Thoracic aorta (tissue), 2 donors: Measurements from ENCODE around the gene MALRD1. TPM values are rescaled to one million over a fixed set of nuclear protein-coding genes. Genes with fewer than 3 reads are reported as not detected.

Experiments
- ATAC-seq: fragments of 150-250 bp; one replicate; pipeline ENCODE4 v1.8.0; 2017; ENCODE audit warnings: low read depth; ENCODE audit not compliant: insufficient number of reproducible peaks, low FRiP score
- DNase-seq: peaks from one replicate; pipeline ENCODE4 v3.0.0-alpha.2; 2020; ENCODE audit warnings: low spot score
- H3K27ac ChIP-seq, 2 donors: fragments of 200-600 bp; sonication (generic); 1 replicate in 1 of 2; 2 replicates in 1 of 2; pipeline ENCODE4 v1.5.1; 2016; ENCODE audit warnings: mild to moderate bottlenecking in 2 of 2, moderate library complexity in 2 of 2
- H3K27me3 ChIP-seq: fragments of 200-600 bp; sonication (generic); replicated peaks from 2 replicates; pipeline ENCODE4 v1.6.0; 2016; ENCODE audit warnings: mild to moderate bottlenecking; ENCODE audit not compliant: insufficient read depth
- H3K36me3 ChIP-seq: fragments of 200-600 bp; sonication (generic); one replicate; pipeline ENCODE4 v1.5.1; 2016
- H3K4me1 ChIP-seq, 2 donors: fragments of 200-600 bp; sonication (generic); 1 replicate in 1 of 2; 2 replicates in 1 of 2; pipeline versions ENCODE4 v1.5.1 to v1.6.0; 2016; ENCODE audit warnings: low read depth in 2 of 2, mild to moderate bottlenecking in 1 of 2; ENCODE audit not compliant: control insufficient read depth in 1 of 2
- H3K4me3 ChIP-seq: fragments of 200-600 bp; sonication (generic); 2 replicates; pipeline ENCODE4 v1.5.1; 2016; ENCODE audit warnings: mild to moderate bottlenecking
- H3K9me3 ChIP-seq: fragments of 200-600 bp; sonication (generic); 2 replicates; pipeline ENCODE4 v1.5.1; 2016
- CTCF ChIP-seq: fragments of 200-600 bp; sonication (generic); IDR thresholded peaks from one replicate; pipeline ENCODE4 v1.5.1; 2019; ENCODE audit warnings: antibody characterized with exemption
- total RNA-seq, 2 donors: library from RNA; depleted of rRNA; stranded (reverse); fragments of >200 nt; gene quantifications; one replicate each; pipeline versions ENCODE4 v1.1.0 to v1.2.3, GENCODE V29; 2016

The MALRD1 gene
- total RNA-seq, 2 donors from 2014 or later = 0.92 to 5.3 TPM

DNA sequence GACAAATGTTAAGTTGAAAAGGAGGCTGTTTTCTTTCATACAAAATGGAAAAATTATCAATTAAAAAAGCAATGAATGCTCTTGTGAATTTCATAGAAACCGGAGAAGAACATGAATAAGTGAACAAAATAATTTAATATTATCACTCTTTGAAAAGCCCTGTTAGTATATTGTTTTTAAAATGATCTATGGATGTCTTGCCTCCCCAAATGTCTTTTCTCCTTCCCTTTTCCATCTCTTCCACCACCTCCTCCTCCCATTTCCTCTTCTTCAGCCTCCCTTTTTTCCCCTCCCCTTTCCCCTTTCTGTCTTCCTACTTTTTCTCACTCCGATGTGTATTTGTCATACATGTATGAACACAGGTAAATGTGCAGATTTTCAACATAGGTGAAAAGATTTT, 234.7 kb downstream of the MALRD1 start:
- ATAC-seq (no peak), DNase-seq (no peak)
- no peak overlapping the region for H3K27ac ChIP-seq
- H3K4me1 ChIP-seq = no peaks in the 10 kb centered on the region
- no peaks in the 10 kb centered on the region for H3K27me3 ChIP-seq
- no peak for TF ChIP-seq CTCF
- no peak overlapping the region for H3K4me3 ChIP-seq
- H3K9me3 ChIP-seq = no peaks in the 10 kb centered on the region
- H3K36me3 ChIP-seq = no peaks in the 10 kb centered on the region

DNA sequence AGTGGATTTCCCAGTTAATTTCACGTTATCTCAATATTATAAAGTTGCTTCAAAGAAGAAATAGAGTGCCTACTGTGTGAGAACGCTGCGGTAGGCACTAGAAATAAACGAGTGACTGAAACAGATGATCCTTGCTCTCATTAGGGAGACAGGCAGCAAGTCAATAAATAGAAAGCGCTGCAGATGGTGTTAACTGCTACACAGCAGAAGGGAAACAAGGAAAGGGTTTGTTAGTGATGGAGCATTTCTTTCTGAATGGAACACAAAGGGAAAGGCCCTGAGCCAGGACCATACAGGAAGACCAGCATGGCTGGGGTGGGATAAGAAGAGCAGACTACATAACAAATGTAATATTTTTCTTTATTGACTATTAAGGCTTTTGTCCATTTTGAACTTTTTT, 235.2 kb downstream of the MALRD1 start:
- DNase-seq (no peak), ATAC-seq (no peak)
- no peaks in the 10 kb centered on the region for H3K36me3 ChIP-seq
- H3K4me3 ChIP-seq = no peak overlapping the region
- no peaks in the 10 kb centered on the region for H3K4me1 ChIP-seq
- no peak overlapping the region for H3K27ac ChIP-seq
- H3K27me3 ChIP-seq = no peaks in the 10 kb centered on the region
- H3K9me3 ChIP-seq = no peaks in the 10 kb centered on the region
- TF ChIP-seq CTCF = no peak

- DNase-seq = no peak
- H3K27ac ChIP-seq = no peak overlapping the region
- H3K9me3 ChIP-seq = no peaks in the 10 kb centered on the region
- ATAC-seq = no peak
- no peak for TF ChIP-seq CTCF
- H3K36me3 ChIP-seq = no peaks in the 10 kb centered on the region
- H3K27me3 ChIP-seq = no peaks in the 10 kb centered on the region
- no peaks in the 10 kb centered on the region for H3K4me1 ChIP-seq
- no peak overlapping the region for H3K4me3 ChIP-seq
Measured at GRCh38 chr10:19290770-19291169, 242.2 kb downstream of the MALRD1 start.

DNA sequence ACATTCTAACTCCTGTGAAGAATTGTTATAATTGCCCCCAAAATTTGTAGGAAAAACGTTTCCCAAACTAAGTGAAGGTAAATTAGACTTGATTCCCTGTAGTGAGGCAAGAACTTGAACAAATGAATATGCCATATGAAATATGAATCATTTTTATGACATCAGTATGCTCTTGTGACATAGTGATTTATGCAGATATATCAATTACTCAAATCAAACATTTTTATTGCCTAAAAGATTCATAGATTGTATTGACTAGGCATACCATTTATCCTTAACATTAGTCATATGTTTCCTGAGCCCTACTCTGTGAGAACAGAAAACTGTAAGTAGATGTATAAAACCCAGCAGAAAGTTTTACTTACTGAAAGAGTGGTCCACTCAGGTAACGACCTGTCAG, 245.6 kb downstream of the MALRD1 start:
- DNase-seq (no peak), ATAC-seq (no peak)
- H3K4me1 ChIP-seq = no peaks in the 10 kb centered on the region
- no peaks in the 10 kb centered on the region for H3K36me3 ChIP-seq
- no peaks in the 10 kb centered on the region for H3K27me3 ChIP-seq
- no peak overlapping the region for H3K4me3 ChIP-seq
- no peak for TF ChIP-seq CTCF
- no peak overlapping the region for H3K27ac ChIP-seq
- H3K9me3 ChIP-seq = no peaks in the 10 kb centered on the region

GRCh38 chr10:19299645-19300044, 251.0 kb downstream of the MALRD1 start:
- H3K4me1 ChIP-seq = no peaks in the 10 kb centered on the region
- no peak for ATAC-seq

More at GRCh38 chr10:19299645-19300044, 251.0 kb downstream of the MALRD1 start:
- no peaks in the 10 kb centered on the region for H3K36me3 ChIP-seq
- H3K27ac ChIP-seq = no peak overlapping the region
- no peaks in the 10 kb centered on the region for H3K9me3 ChIP-seq
- H3K4me3 ChIP-seq = no peak overlapping the region
- DNase-seq = no peak
- H3K27me3 ChIP-seq = no peaks in the 10 kb centered on the region
- no peak for TF ChIP-seq CTCF
